OCI-LY1 (cell line): ENCODE measurements around the gene BRME1.

Experiments used
- H2AFZ ChIP-seq: fragments of 200-600 bp; sonication (generic), shearing (Covaris generic); 2 replicates; pipeline ENCODE4 v1.6.0; 2014; ENCODE audit warnings: antibody characterized with exemption, mild to moderate bottlenecking, low read length
- H3F3A ChIP-seq: fragments of 200-600 bp; sonication (generic), shearing (Covaris generic); 2 replicates; pipeline ENCODE4 v1.6.0; 2014; ENCODE audit warnings: mild to moderate bottlenecking, antibody characterized with exemption, low read length, moderate library complexity; ENCODE audit not compliant: insufficient read depth
- H3K27ac ChIP-seq: fragments of 200-600 bp; sonication (generic); 2 replicates; pipeline ENCODE4 v1.5.1; 2014; ENCODE audit warnings: low read length, mixed run types, mild to moderate bottlenecking, low read depth; ENCODE audit not compliant: poor library complexity, severe bottlenecking
- H3K27me3 ChIP-seq: fragments of 200-600 bp; sonication (generic); 2 replicates; pipeline ENCODE4 v1.6.0; 2014; ENCODE audit warnings: antibody characterized with exemption, mild to moderate bottlenecking, low read length, moderate library complexity; ENCODE audit not compliant: insufficient read depth
- H3K36me3 ChIP-seq: fragments of 200-600 bp; sonication (generic); 2 replicates; pipeline ENCODE4 v1.6.1; 2014; ENCODE audit warnings: mild to moderate bottlenecking, antibody characterized with exemption, low read length, moderate library complexity, mixed read lengths; ENCODE audit not compliant: insufficient read depth
- H3K4me1 ChIP-seq: fragments of 200-600 bp; sonication (generic); 2 replicates; pipeline ENCODE4 v1.5.1; 2014; ENCODE audit warnings: mild to moderate bottlenecking, low read length, moderate library complexity; ENCODE audit not compliant: insufficient read depth, severe bottlenecking
- H3K4me2 ChIP-seq: fragments of 200-600 bp; sonication (generic), shearing (Covaris generic); 2 replicates; pipeline ENCODE4 v1.6.1; 2014; ENCODE audit warnings: low read length
- H3K4me3 ChIP-seq: fragments of 200-600 bp; sonication (generic); 2 replicates; pipeline ENCODE4 v1.5.1; 2014; ENCODE audit warnings: low read length, low read depth, mild to moderate bottlenecking, mixed read lengths; ENCODE audit not compliant: poor library complexity, severe bottlenecking
- H3K79me2 ChIP-seq: fragments of 200-600 bp; shearing (Covaris generic); 2 replicates; pipeline ENCODE4 v1.6.1; 2016; ENCODE audit warnings: mixed run types, low read length, mixed read lengths; ENCODE audit not compliant: insufficient read depth
- H3K9ac ChIP-seq: fragments of 200-600 bp; sonication (generic), shearing (Covaris generic); 2 replicates; pipeline ENCODE4 v1.6.1; 2014; ENCODE audit warnings: mild to moderate bottlenecking, low read length, mixed read lengths
- H3K9me2 ChIP-seq: fragments of 200-600 bp; sonication (generic), shearing (Covaris generic); 2 replicates; pipeline ENCODE4 v1.6.1; 2014; ENCODE audit warnings: low read depth, mild to moderate bottlenecking, low read length, mixed read lengths
- H3K9me3 ChIP-seq: fragments of 200-600 bp; shearing (Covaris generic); 2 replicates; pipeline ENCODE4 v1.6.1; 2014; ENCODE audit warnings: low read length, mixed read lengths
- H4K20me1 ChIP-seq: fragments of 200-600 bp; sonication (generic), shearing (Covaris generic); 2 replicates; pipeline ENCODE4 v1.6.0; 2016; ENCODE audit warnings: mild to moderate bottlenecking, low read length; ENCODE audit not compliant: insufficient read depth
- CTCF ChIP-seq: fragments of 200-600 bp; sonication (generic), shearing (Covaris generic); IDR thresholded peaks from 2 replicates; pipeline ENCODE4 v1.5.1; 2017; ENCODE audit warnings: mild to moderate bottlenecking, antibody characterized with exemption, low read length, moderate library complexity, mixed read lengths
- EZH2 ChIP-seq: fragments of 200-600 bp; sonication (generic), shearing (Covaris generic); IDR thresholded peaks from 2 replicates; pipeline ENCODE4 v1.8.0; 2017; ENCODE audit warnings: borderline replicate concordance, mixed run types, mild to moderate bottlenecking, antibody characterized with exemption, low read length, moderate library complexity, mixed read lengths

The BRME1 gene

GRCh38 chr19:13909430-13909829 lies 3.5 kb upstream of the BRME1 start:
- no peaks in the 10 kb centered on the region for H3F3A ChIP-seq
- no peak overlapping the region for H2AFZ ChIP-seq
- no peak overlapping the region for H3K4me2 ChIP-seq
- no peak overlapping the region for H3K4me3 ChIP-seq
- H3K27ac ChIP-seq: no peak overlapping the region
- no peak overlapping the region for H3K9ac ChIP-seq
- H4K20me1 ChIP-seq: no peaks in the 10 kb centered on the region
- H3K36me3 ChIP-seq: peaks cover 39% of the 10 kb centered on the region
- H3K9me3 ChIP-seq: no peaks in the 10 kb centered on the region
- no peaks in the 10 kb centered on the region for H3K79me2 ChIP-seq
- no peaks in the 10 kb centered on the region for H3K9me2 ChIP-seq
- peaks cover 12% of the 10 kb centered on the region for H3K4me1 ChIP-seq
- TF ChIP-seq EZH2 (no peak), CTCF (no peak)
- H3K27me3 ChIP-seq: no peaks in the 10 kb centered on the region

- Histone ChIP-seq H3K27ac (no peak overlapping the region), H3K9me3 (no peaks in the 10 kb centered on the region), H3K9ac (no peak overlapping the region), H2AFZ (no peak overlapping the region), H3K27me3 (no peaks in the 10 kb centered on the region), H3K36me3 (peaks cover 35% of the 10 kb centered on the region), H3K4me1 (peaks cover 12% of the 10 kb centered on the region), H3K4me2 (no peak overlapping the region), H3F3A (no peaks in the 10 kb centered on the region), H3K4me3 (no peak overlapping the region), H3K79me2 (no peaks in the 10 kb centered on the region), H4K20me1 (no peaks in the 10 kb centered on the region), H3K9me2 (no peaks in the 10 kb centered on the region)
- TF ChIP-seq EZH2 (no peak), CTCF (no peak)
Observed at GRCh38 chr19:13908674-13909073, 2.8 kb upstream of the BRME1 start.

GRCh38 chr19:13906910-13907309 lies 993 bp upstream of the BRME1 start:
- Histone ChIP-seq H3K4me1 (peaks cover 12% of the 10 kb centered on the region), H3K79me2 (no peaks in the 10 kb centered on the region), H2AFZ (no peak overlapping the region), H3K9me3 (no peaks in the 10 kb centered on the region), H3K36me3 (peaks cover 17% of the 10 kb centered on the region), H3K4me3 (peak overlapping the region; percentile 73), H3K9me2 (no peaks in the 10 kb centered on the region), H3K27me3 (no peaks in the 10 kb centered on the region), H4K20me1 (no peaks in the 10 kb centered on the region), H3K9ac (peak overlapping the region; percentile 76), H3K4me2 (peak overlapping the region; percentile 85), H3F3A (no peaks in the 10 kb centered on the region), H3K27ac (no peak overlapping the region)
- TF ChIP-seq EZH2 (no peak), CTCF (no peak)
